GM23248 (cell line): ENCODE data around the gene ALOXE3. TPM values are rescaled to one million over a fixed set of nuclear protein-coding genes. Genes with fewer than 3 reads are reported as not detected.
A peak's percentile ranks its signal among the peaks of the same experiment; 100 is the strongest.

Experiments
- DNase-seq: peaks from one replicate; pipeline ENCODE4 v3.0.0-alpha.2; 2015
- H2AFZ ChIP-seq: fragments of 200-600 bp; sonication (generic); 2 replicates; pipeline ENCODE4 v1.6.1; 2016; ENCODE audit warnings: antibody characterized with exemption
- H3F3A ChIP-seq: fragments of 200-600 bp; sonication (generic); 2 replicates; pipeline ENCODE4 v1.6.1; 2016; ENCODE audit warnings: mild to moderate bottlenecking, antibody characterized with exemption, mixed run types; ENCODE audit not compliant: insufficient read depth
- H3K27ac ChIP-seq: fragments of 200-600 bp; sonication (generic); 2 replicates; pipeline ENCODE4 v1.5.1; 2016; ENCODE audit warnings: mild to moderate bottlenecking
- H3K27me3 ChIP-seq: fragments of 200-600 bp; sonication (generic); replicated peaks from 2 replicates; pipeline ENCODE4 v1.6.1; 2016; ENCODE audit warnings: mild to moderate bottlenecking; ENCODE audit not compliant: insufficient read depth
- H3K36me3 ChIP-seq: fragments of 200-600 bp; sonication (generic); 2 replicates; pipeline ENCODE4 v1.6.1; 2016; ENCODE audit warnings: low read depth, mild to moderate bottlenecking
- H3K4me1 ChIP-seq: fragments of 200-600 bp; sonication (generic); 2 replicates; pipeline ENCODE4 v1.6.1; 2016; ENCODE audit warnings: mild to moderate bottlenecking; ENCODE audit not compliant: insufficient read depth
- H3K4me2 ChIP-seq: fragments of 200-600 bp; sonication (generic); one replicate; pipeline ENCODE4 v1.6.1; 2016; ENCODE audit warnings: mild to moderate bottlenecking; ENCODE audit not compliant: unreplicated experiment
- H3K4me3 ChIP-seq: fragments of 200-600 bp; sonication (generic); 2 replicates; pipeline ENCODE4 v1.5.1; 2016; ENCODE audit warnings: mild to moderate bottlenecking
- H3K79me2 ChIP-seq: fragments of 200-600 bp; sonication (generic); 2 replicates; pipeline ENCODE4 v1.6.1; 2016; ENCODE audit warnings: mild to moderate bottlenecking; ENCODE audit not compliant: insufficient read depth
- H3K9ac ChIP-seq: fragments of 200-600 bp; sonication (generic); 2 replicates; pipeline ENCODE4 v1.6.1; 2016; ENCODE audit warnings: mild to moderate bottlenecking
- H3K9me2 ChIP-seq: fragments of 200-600 bp; sonication (generic); 2 replicates; pipeline ENCODE4 v1.6.1; 2016; ENCODE audit warnings: mixed run types, mild to moderate bottlenecking, moderate library complexity; ENCODE audit not compliant: insufficient read depth
- H3K9me3 ChIP-seq: fragments of 200-600 bp; sonication (generic); one replicate; pipeline ENCODE4 v1.6.1; 2017; ENCODE audit warnings: low read depth
- H4K20me1 ChIP-seq: fragments of 200-600 bp; sonication (generic); 2 replicates; pipeline ENCODE4 v1.6.0; 2016; ENCODE audit not compliant: insufficient read depth
- EZH2 ChIP-seq: fragments of 200-600 bp; sonication (generic); IDR thresholded peaks from 2 replicates; pipeline ENCODE4 v1.6.1; 2018; ENCODE audit warnings: antibody characterized with exemption, mild to moderate bottlenecking; ENCODE audit not compliant: insufficient read depth, poor library complexity, severe bottlenecking
- EZH2phosphoT487 ChIP-seq: fragments of 200-600 bp; sonication (generic); IDR thresholded peaks from 2 replicates; pipeline ENCODE4 v1.6.1; 2018; ENCODE audit warnings: antibody characterized with exemption, moderate library complexity, mild to moderate bottlenecking, low read depth; ENCODE audit not compliant: insufficient read depth
- WGBS, 2 experiments: methylation state at CpG; one replicate each; pipeline ENCODE4 v1.1.6; 2015 to 2017; ENCODE audit warnings: low lambda C conversion rate in 2 of 2, low coverage in 1 of 2; ENCODE audit errors: missing lambda C conversion rate in 2 of 2; 5-methylcytosine and 5-hydroxymethylcytosine counted together
- in situ Hi-C: fragments of 300-500 bp; cut with MboI; formaldehyde crosslinking; loops from 2 replicates; pipeline ENCODE4 v1.15.0; 2020
- polyA plus RNA-seq: library from polyadenylated mRNA; unstranded; fragments of >200 nt; fragmentation: Nextera tagmentation; extraction: Ambion mirVana; gene quantifications from 2 replicates; pipeline ENCODE4 v1.2.1, GENCODE V29; 2016
- total RNA-seq: library from RNA; depleted of rRNA; stranded (reverse); fragments of >200 nt; shearing (Covaris generic); gene quantifications from 2 replicates; pipeline ENCODE4 v1.2.3, GENCODE V29; 2014

ALOXE3 gene
- total and polyA plus RNA-seq, 2 experiments from 2014 or later, result under 0.01 to 0.11 TPM

- in situ Hi-C loops, result no loop called here
- peaks cover 35% of the 10 kb centered on the region for H3F3A ChIP-seq
- H3K36me3 ChIP-seq, result no peaks in the 10 kb centered on the region
- H2AFZ ChIP-seq, result peak overlapping the region; percentile 43
- H3K9me2 ChIP-seq, result no peaks in the 10 kb centered on the region
- H3K4me3 ChIP-seq, result peak overlapping the region; percentile 8
- H3K4me2 ChIP-seq, result peak overlapping the region; percentile 76
- no peak for TF ChIP-seq EZH2phosphoT487
- TF ChIP-seq EZH2, result no peak
- 17 to 21% methylated on average over 12 to 13 of the region's 13 CpGs for WGBS, 2 experiments
- peaks cover 21% of the 10 kb centered on the region for H3K79me2 ChIP-seq
- peak overlapping the region; percentile 100 for H3K9ac ChIP-seq
- H3K9me3 ChIP-seq, result no peaks in the 10 kb centered on the region
- no peaks in the 10 kb centered on the region for H4K20me1 ChIP-seq
- peak; percentile 87 for DNase-seq
- H3K27me3 ChIP-seq, result no peaks in the 10 kb centered on the region
- peaks cover 35% of the 10 kb centered on the region for H3K4me1 ChIP-seq
- peak overlapping the region; percentile 82 for H3K27ac ChIP-seq
These were observed 45.9 kb upstream of the ALOXE3 start for GRCh38 chr17:8163978-8164814.

GRCh38 chr17:8162997-8163977, 45.0 kb upstream of the ALOXE3 start:
- no peaks in the 10 kb centered on the region for H3K36me3 ChIP-seq
- in situ Hi-C loops, result no loop called here
- peak overlapping the region; percentile 100 for H3K9ac ChIP-seq
- TF ChIP-seq EZH2phosphoT487 (no peak), EZH2 (no peak)
- H3K27ac ChIP-seq, result peak overlapping the region; percentile 82
- no peaks in the 10 kb centered on the region for H3K9me2 ChIP-seq
- no peak for DNase-seq
- 8 to 16% methylated on average over 17 to 53 of the region's 55 CpGs for WGBS, 2 experiments
- no peaks in the 10 kb centered on the region for H3K27me3 ChIP-seq
- H3K9me3 ChIP-seq, result no peaks in the 10 kb centered on the region
- H3K4me2 ChIP-seq, result peak overlapping the region; percentile 76
- H3F3A ChIP-seq, result peaks cover 38% of the 10 kb centered on the region
- peak overlapping the region; percentile 73 for H3K4me3 ChIP-seq
- no peaks in the 10 kb centered on the region for H4K20me1 ChIP-seq
- H3K79me2 ChIP-seq, result peaks cover 21% of the 10 kb centered on the region
- H2AFZ ChIP-seq, result peak overlapping the region; percentile 80
- H3K4me1 ChIP-seq, result peaks cover 35% of the 10 kb centered on the region

- H3F3A ChIP-seq, result peaks cover 39% of the 10 kb centered on the region
- H3K27ac ChIP-seq, result peak within 1 kb of the TSS; percentile 82
- TF ChIP-seq EZH2phosphoT487, result no peak
- TF ChIP-seq EZH2, result no peak
- peak within 1 kb of the TSS; percentile 80 for H2AFZ ChIP-seq
- no peaks in the 10 kb centered on the region for H3K27me3 ChIP-seq
- in situ Hi-C loops, result no loop called here
- H3K79me2 ChIP-seq, result peaks cover 21% of the 10 kb centered on the region
- peak within 1 kb of the TSS; percentile 83 for H3K4me2 ChIP-seq
- H3K4me3 ChIP-seq, result peak within 1 kb of the TSS; percentile 91
- peak; percentile 95 for DNase-seq
- H4K20me1 ChIP-seq, result no peaks in the 10 kb centered on the region
- H3K9ac ChIP-seq, result peak within 1 kb of the TSS; percentile 100
- H3K9me3 ChIP-seq, result no peaks in the 10 kb centered on the region
- WGBS, 2 experiments, result 0 to 2% methylated on average over 17 to 59 of the region's 75 CpGs
- no peaks in the 10 kb centered on the region for H3K9me2 ChIP-seq
- no peaks in the 10 kb centered on the region for H3K36me3 ChIP-seq
- peaks cover 35% of the 10 kb centered on the region for H3K4me1 ChIP-seq
These were observed 44.1 kb upstream of the ALOXE3 start, which contains the start of gene VAMP2 for GRCh38 chr17:8162233-8162996. VAMP2 (minus strand) TSS chr17:8162948; CDS start chr17:8162879, 69 bp downstream.
